ENCODE data around the gene EGFR. TPM values are rescaled to one million over a fixed set of nuclear protein-coding genes. Genes with fewer than 3 reads are reported as not detected.
"Not testable (repeated sequence)": the region's sequence is repeated elsewhere in the genome, so short reads cannot be mapped to it uniquely, and the experiment has no call there.

The EGFR gene
- total RNA-seq, 2 experiments from 2014 or later: not detected

DNA sequence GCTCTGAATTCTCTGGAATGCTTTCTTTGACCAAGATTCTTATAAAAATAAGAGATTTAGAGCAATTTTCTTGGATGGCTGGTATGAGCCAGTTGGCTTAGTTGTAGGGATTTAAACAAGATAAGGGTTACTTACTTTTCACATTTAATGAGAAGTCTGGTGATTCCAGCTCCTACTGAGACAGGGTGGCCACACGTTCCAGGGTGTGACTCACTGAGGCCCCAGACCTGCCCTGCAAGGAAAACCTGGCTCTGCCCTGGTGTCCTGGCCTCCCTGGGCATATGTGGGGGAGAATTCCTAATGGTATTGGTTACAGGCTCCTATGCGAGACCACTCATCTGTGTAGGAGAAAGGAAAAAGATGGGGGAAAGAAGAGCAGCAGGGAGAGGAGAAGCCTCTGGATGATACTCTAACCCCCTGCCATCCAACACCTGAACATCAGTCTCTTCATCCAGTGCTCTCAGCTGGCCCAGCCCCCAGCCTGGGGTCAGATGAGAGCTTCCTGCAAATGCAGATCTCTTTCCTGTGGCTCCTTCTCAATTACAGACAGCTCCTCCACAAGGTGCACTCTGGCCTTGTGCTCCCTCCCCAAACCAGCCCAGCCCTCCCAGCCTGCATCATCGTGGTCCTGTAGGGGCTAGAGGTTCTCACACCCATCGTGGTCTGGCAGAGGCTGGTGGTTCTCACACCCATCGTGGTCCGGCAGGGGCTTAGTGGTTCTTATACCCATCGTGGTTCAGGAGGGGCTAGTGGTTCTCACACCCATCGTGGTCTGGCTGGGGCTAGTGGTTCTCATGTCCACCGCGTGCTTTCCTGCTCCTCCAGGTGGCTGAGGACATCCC is 139.9 kb downstream of the EGFR start:
- DNase-seq: no peak
- intact Hi-C loops (cut with micrococcal nuclease): no loop called here
- H3K27me3 Mint-ChIP-seq: peaks cover 7% of the 10 kb centered on the region
- H3K4me3 Mint-ChIP-seq: no peak overlapping the region
- H3K4me1 Mint-ChIP-seq (ENCODE audit: low read depth): no peaks in the 10 kb centered on the region
- no peaks in the 10 kb centered on the region for H3K36me3 Mint-ChIP-seq
- POLR2A ChIA-PET: no interaction called here
- no peak overlapping the region for H3K27ac Mint-ChIP-seq
- no peaks in the 10 kb centered on the region for H3K9me3 Mint-ChIP-seq
- CTCF ChIA-PET: interaction anchor here (1.2 kb wide), 1 partner anchor 96 kb away, joined by 4 read pairs; no protein-coding TSS in a partner anchor

- DNase-seq: no peak
- intact Hi-C loops (cut with micrococcal nuclease): no loop called here
- Mint-ChIP-seq H3K27ac (no peak overlapping the region), H3K4me1 (ENCODE audit: low read depth) (no peaks in the 10 kb centered on the region), H3K4me3 (no peak overlapping the region), H3K9me3 (no peaks in the 10 kb centered on the region), H3K36me3 (no peaks in the 10 kb centered on the region), H3K27me3 (peaks cover 7% of the 10 kb centered on the region)
- ChIA-PET POLR2A (no interaction called here), CTCF (no interaction called here)
These were observed 141.7 kb downstream of the EGFR start for GRCh38 chr7:55160539-55160938.

DNA sequence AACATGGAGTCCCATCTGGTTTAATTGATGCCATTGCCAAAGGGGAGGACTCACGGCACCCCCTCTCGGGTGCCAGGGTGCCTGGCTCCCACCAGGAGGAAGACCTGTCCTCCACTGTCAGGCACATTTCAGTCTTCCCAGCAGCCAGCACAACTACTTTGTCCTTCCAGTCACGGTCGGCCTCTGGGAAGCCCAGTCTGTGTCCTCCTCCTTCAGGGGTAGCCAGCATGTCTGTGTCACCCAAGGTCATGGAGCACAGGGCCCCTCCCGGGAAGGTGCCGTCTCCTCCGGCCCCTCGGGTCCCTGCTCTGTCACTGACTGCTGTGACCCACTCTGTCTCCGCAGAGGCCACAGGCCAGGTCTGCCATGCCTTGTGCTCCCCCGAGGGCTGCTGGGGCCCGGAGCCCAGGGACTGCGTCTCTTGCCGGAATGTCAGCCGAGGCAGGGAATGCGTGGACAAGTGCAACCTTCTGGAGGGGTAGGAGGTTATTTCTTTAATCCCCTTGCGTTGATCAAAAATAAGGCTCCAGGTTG is 142.4 kb downstream of the EGFR start:
- H3K27me3 Mint-ChIP-seq: peaks cover 7% of the 10 kb centered on the region
- ChIA-PET CTCF (no interaction called here), POLR2A (no interaction called here)

GRCh38 chr7:55162476-55162875 is 143.7 kb downstream of the EGFR start:
- H3K27me3 Mint-ChIP-seq: peaks cover 7% of the 10 kb centered on the region
- ChIA-PET POLR2A (no interaction called here), CTCF (no interaction called here)
- no peak overlapping the region for H3K27ac Mint-ChIP-seq
- no peak for DNase-seq
- no peaks in the 10 kb centered on the region for H3K4me1 Mint-ChIP-seq (ENCODE audit: low read depth)
- no peaks in the 10 kb centered on the region for H3K36me3 Mint-ChIP-seq
- intact Hi-C loops (cut with micrococcal nuclease): no loop called here
- H3K9me3 Mint-ChIP-seq: peaks cover 8% of the 10 kb centered on the region
- no peak overlapping the region for H3K4me3 Mint-ChIP-seq

More for the DNA sequence above, 142.4 kb downstream of the EGFR start:
- peaks cover under 1% of the 10 kb centered on the region for H3K9me3 Mint-ChIP-seq
- intact Hi-C loops (cut with micrococcal nuclease): no loop called here
- no peaks in the 10 kb centered on the region for H3K4me1 Mint-ChIP-seq (ENCODE audit: low read depth)
- no peak overlapping the region for H3K27ac Mint-ChIP-seq
- no peaks in the 10 kb centered on the region for H3K36me3 Mint-ChIP-seq
- no peak overlapping the region for H3K4me3 Mint-ChIP-seq
- no peak for DNase-seq

DNA sequence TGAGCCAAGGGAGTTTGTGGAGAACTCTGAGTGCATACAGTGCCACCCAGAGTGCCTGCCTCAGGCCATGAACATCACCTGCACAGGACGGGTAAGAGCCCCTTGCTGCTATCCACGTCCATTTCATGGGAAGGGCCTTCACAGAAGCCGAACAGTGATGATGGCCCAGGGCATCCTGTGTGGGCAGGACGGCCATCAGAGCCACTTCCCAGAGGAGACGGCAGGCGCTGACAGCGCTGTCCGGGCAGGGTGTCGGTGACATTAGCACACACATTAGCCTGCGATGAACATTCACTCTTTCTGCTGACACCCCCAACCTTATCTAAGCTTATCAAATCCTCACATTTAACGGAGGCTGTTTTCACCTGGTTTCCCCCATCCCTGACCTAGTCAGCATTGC is 144.9 kb downstream of the EGFR start:
- no peak for DNase-seq
- intact Hi-C loops (cut with micrococcal nuclease): no loop called here
- Mint-ChIP-seq H3K27ac (no peak overlapping the region), H3K4me3 (no peak overlapping the region), H3K9me3 (peaks cover 8% of the 10 kb centered on the region), H3K27me3 (peaks cover 7% of the 10 kb centered on the region), H3K36me3 (no peaks in the 10 kb centered on the region), H3K4me1 (ENCODE audit: low read depth) (no peaks in the 10 kb centered on the region)
- ChIA-PET CTCF (no interaction called here), POLR2A (no interaction called here)

DNA sequence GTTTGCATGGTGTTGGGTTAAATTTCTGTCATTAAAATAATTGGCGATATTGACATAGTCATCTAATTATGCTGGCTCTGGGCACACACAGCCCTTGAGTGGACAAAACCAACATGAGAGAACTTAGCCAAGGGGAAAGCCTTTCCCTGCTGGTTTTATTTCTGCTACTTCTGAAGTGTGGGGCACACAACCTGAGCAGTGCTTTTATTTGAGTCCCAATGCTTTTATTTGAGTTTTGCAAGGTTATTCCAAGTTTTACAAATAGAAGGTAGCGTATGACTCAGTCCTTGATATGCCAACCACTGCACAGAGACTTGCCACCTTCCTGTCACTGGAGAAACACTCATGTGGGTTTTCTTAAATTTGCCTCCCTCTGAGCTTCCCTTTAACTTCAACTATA is 145.7 kb downstream of the EGFR start:
- no peak for DNase-seq
- no peak overlapping the region for H3K4me3 Mint-ChIP-seq
- no peaks in the 10 kb centered on the region for H3K36me3 Mint-ChIP-seq
- intact Hi-C loops (cut with micrococcal nuclease): no loop called here
- no peaks in the 10 kb centered on the region for H3K4me1 Mint-ChIP-seq (ENCODE audit: low read depth)
- H3K9me3 Mint-ChIP-seq: peaks cover 8% of the 10 kb centered on the region
- H3K27ac Mint-ChIP-seq: no peak overlapping the region
- ChIA-PET POLR2A (no interaction called here), CTCF (no interaction called here)
- peaks cover 5% of the 10 kb centered on the region for H3K27me3 Mint-ChIP-seq

DNA sequence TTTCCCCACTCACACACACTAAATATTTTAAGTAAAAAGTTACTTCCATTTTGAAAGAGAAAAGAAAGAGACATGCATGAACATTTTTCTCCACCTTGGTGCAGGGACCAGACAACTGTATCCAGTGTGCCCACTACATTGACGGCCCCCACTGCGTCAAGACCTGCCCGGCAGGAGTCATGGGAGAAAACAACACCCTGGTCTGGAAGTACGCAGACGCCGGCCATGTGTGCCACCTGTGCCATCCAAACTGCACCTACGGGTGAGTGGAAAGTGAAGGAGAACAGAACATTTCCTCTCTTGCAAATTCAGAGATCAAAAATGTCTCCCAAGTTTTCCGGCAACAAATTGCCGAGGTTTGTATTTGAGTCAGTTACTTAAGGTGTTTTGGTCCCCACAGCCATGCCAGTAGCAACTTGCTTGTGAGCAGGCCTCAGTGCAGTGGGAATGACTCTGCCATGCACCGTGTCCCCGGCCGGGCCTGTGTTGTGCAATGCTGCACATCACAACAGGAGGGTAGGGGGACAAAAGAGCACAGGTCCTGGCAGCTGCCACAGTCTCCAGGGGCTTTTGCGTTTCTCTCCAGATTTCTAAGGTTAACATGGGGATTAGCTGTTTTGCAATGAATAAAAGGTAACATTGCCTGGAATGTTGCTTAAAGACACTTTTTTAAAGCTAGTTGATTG is 146.5 kb downstream of the EGFR start:
- H3K4me3 Mint-ChIP-seq: no peak overlapping the region
- no peak overlapping the region for H3K27ac Mint-ChIP-seq
- CTCF ChIA-PET: no interaction called here
- intact Hi-C loops (cut with micrococcal nuclease): no loop called here
- no peaks in the 10 kb centered on the region for H3K36me3 Mint-ChIP-seq
- H3K9me3 Mint-ChIP-seq: peaks cover 8% of the 10 kb centered on the region
- H3K27me3 Mint-ChIP-seq: peaks cover 5% of the 10 kb centered on the region
- POLR2A ChIA-PET: no interaction called here
- no peaks in the 10 kb centered on the region for H3K4me1 Mint-ChIP-seq (ENCODE audit: low read depth)
- no peak for DNase-seq

DNA sequence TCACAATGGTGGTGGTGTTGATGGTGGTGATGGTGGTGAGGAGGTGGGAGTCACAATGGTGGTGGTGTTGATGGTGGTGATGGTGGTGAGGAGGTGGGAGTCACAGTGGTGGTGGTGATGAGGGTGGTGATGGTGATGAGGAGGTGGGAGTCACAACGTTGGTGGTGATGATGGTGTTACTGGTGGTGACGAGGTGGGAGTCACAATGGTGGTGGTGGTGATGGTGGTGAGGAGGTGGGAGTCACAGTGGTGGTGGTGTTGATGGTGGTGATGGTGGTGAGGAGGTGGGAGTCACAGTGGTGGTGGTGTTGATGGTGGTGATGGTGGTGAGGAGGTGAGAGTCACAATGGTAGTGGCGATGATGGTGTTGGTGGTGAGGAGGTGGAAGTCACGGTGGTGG is 148.5 kb downstream of the EGFR start:
- intact Hi-C loops (cut with micrococcal nuclease); H3K4me1 Mint-ChIP-seq (ENCODE audit: low read depth); CTCF ChIA-PET; POLR2A ChIA-PET; H3K27ac Mint-ChIP-seq; H3K4me3 Mint-ChIP-seq; H3K36me3 Mint-ChIP-seq; H3K27me3 Mint-ChIP-seq; H3K9me3 Mint-ChIP-seq; DNase-seq: not testable (repeated sequence)

- no peaks in the 10 kb centered on the region for H3K36me3 Mint-ChIP-seq
- ChIA-PET POLR2A (no interaction called here), CTCF (no interaction called here)
- DNase-seq: no peak
- intact Hi-C loops (cut with micrococcal nuclease): no loop called here
- H3K4me1 Mint-ChIP-seq (ENCODE audit: low read depth): no peaks in the 10 kb centered on the region
- H3K9me3 Mint-ChIP-seq: peaks cover 8% of the 10 kb centered on the region
- H3K27ac Mint-ChIP-seq: no peak overlapping the region
- H3K4me3 Mint-ChIP-seq: no peak overlapping the region
- peaks cover 3% of the 10 kb centered on the region for H3K27me3 Mint-ChIP-seq
These were observed 151.7 kb downstream of the EGFR start for GRCh38 chr7:55170335-55171069.

GRCh38 chr7:55171157-55171556 is 152.3 kb downstream of the EGFR start:
- Mint-ChIP-seq H3K27me3 (peaks cover 3% of the 10 kb centered on the region), H3K4me1 (ENCODE audit: low read depth) (no peaks in the 10 kb centered on the region), H3K27ac (no peak overlapping the region), H3K9me3 (peaks cover 8% of the 10 kb centered on the region), H3K4me3 (no peak overlapping the region), H3K36me3 (no peaks in the 10 kb centered on the region)
- CTCF ChIA-PET: no interaction called here
- intact Hi-C loops (cut with micrococcal nuclease): no loop called here
- DNase-seq: no peak
- POLR2A ChIA-PET: no interaction called here

GRCh38 chr7:55172161-55172560 is 153.3 kb downstream of the EGFR start:
- Mint-ChIP-seq H3K4me1 (ENCODE audit: low read depth) (no peaks in the 10 kb centered on the region), H3K27me3 (peaks cover 3% of the 10 kb centered on the region), H3K4me3 (no peak overlapping the region), H3K27ac (no peak overlapping the region), H3K9me3 (no peaks in the 10 kb centered on the region), H3K36me3 (no peaks in the 10 kb centered on the region)
- intact Hi-C loops (cut with micrococcal nuclease): no loop called here
- no peak for DNase-seq
- ChIA-PET POLR2A (no interaction called here), CTCF (no interaction called here)

- H3K4me1 Mint-ChIP-seq (ENCODE audit: low read depth): no peaks in the 10 kb centered on the region
- no peaks in the 10 kb centered on the region for H3K9me3 Mint-ChIP-seq
- no peaks in the 10 kb centered on the region for H3K36me3 Mint-ChIP-seq
- H3K27me3 Mint-ChIP-seq: peaks cover 3% of the 10 kb centered on the region
- DNase-seq: no peak
- POLR2A ChIA-PET: no interaction called here
- intact Hi-C loops (cut with micrococcal nuclease): no loop called here
- CTCF ChIA-PET: no interaction called here
- no peak overlapping the region for H3K4me3 Mint-ChIP-seq
- H3K27ac Mint-ChIP-seq: no peak overlapping the region
These were observed 154.2 kb downstream of the EGFR start for GRCh38 chr7:55172881-55173609.
